PC-3 (cell line): ENCODE measurements around the gene UBE2L6. TPM values are rescaled to one million over a fixed set of nuclear protein-coding genes. Genes with fewer than 3 reads are reported as not detected.

ENCODE experiments used
- ATAC-seq: fragments of 200-7000 bp; cut with Tn5 transposase; 2 replicates; pipeline ENCODE4 v1.9.1; 2020; ENCODE audit warnings: mild to moderate bottlenecking, moderate library complexity
- BruUV-seq: library from RNA; stranded (reverse); fragments of 400-500 nt; replicated peaks from 2 replicates; lab custom pipeline; 2021; lab: Mats Ljungman, UMichigan
- CTCF ChIA-PET: fragments of 300-600 bp; sonication (Branson Sonifier 250); formaldehyde crosslinking; loops from one replicate; lab custom pipeline; 2022; ENCODE audit warnings: antibody characterized with exemption; lab: Charles Lee
- POLR2A ChIA-PET: fragments of 300-600 bp; sonication (Branson Sonifier 250); formaldehyde crosslinking; loops from one replicate; lab custom pipeline; 2022; ENCODE audit warnings: antibody characterized with exemption; ENCODE audit not compliant: unreplicated experiment; lab: Charles Lee
- DNase-seq: peaks from one replicate; pipeline ENCODE4 v3.0.0-alpha.2; 2015
- H2AFZ ChIP-seq: fragments of 300-600 bp; sonication (generic); 2 replicates; pipeline ENCODE4 v1.6.0; 2016; ENCODE audit warnings: antibody characterized with exemption, low read length
- H3F3A ChIP-seq: fragments of 300-600 bp; sonication (generic); one replicate; pipeline ENCODE4 v1.6.0; 2017; ENCODE audit warnings: antibody characterized with exemption, low read length, control low read depth, mild to moderate bottlenecking; ENCODE audit not compliant: unreplicated experiment
- H3K27ac ChIP-seq: fragments of 300-600 bp; sonication (generic); 2 replicates; pipeline ENCODE4 v1.5.1; 2016; ENCODE audit warnings: mild to moderate bottlenecking, low read length
- H3K27me3 ChIP-seq: fragments of 300-600 bp; sonication (generic); 2 replicates; pipeline ENCODE4 v1.6.1; 2016; ENCODE audit warnings: low read length, mixed read lengths
- H3K36me3 ChIP-seq: fragments of 300-600 bp; sonication (generic); 2 replicates; pipeline ENCODE4 v1.6.1; 2016; ENCODE audit warnings: low read depth, mixed run types, low read length, mixed read lengths
- H3K4me1 ChIP-seq: fragments of 300-600 bp; sonication (generic); 2 replicates; pipeline ENCODE4 v1.5.1; 2016; ENCODE audit warnings: low read length; ENCODE audit not compliant: insufficient read depth
- H3K4me2 ChIP-seq: fragments of 300-600 bp; sonication (generic); 2 replicates; pipeline ENCODE4 v1.6.0; 2016; ENCODE audit warnings: low read length
- H3K4me3 ChIP-seq: fragments of 300-600 bp; sonication (generic); 2 replicates; pipeline ENCODE4 v1.5.1; 2016; ENCODE audit warnings: mild to moderate bottlenecking, low read length, mixed read lengths
- H3K79me2 ChIP-seq: fragments of 300-600 bp; sonication (generic); 2 replicates; pipeline ENCODE4 v1.6.1; 2017; ENCODE audit warnings: low read length, mixed read lengths
- H3K9ac ChIP-seq: fragments of 300-600 bp; sonication (generic); 2 replicates; pipeline ENCODE4 v1.6.0; 2016; ENCODE audit warnings: mild to moderate bottlenecking, low read length
- H3K9me2 ChIP-seq: fragments of 300-600 bp; sonication (generic); replicated peaks from 2 replicates; pipeline ENCODE4 v1.6.1; 2016; ENCODE audit warnings: mixed run types, low read length, mixed read lengths
- H3K9me3 ChIP-seq: fragments of 300-600 bp; sonication (generic); 2 replicates; pipeline ENCODE4 v1.6.1; 2016; ENCODE audit warnings: low read length, mixed read lengths
- H4K20me1 ChIP-seq: fragments of 300-600 bp; sonication (generic); 2 replicates; pipeline ENCODE4 v1.6.1; 2016; ENCODE audit warnings: low read length, mixed read lengths
- EZH2 ChIP-seq: fragments of 300-600 bp; sonication (generic); IDR thresholded peaks from one replicate; pipeline ENCODE4 v1.6.1; 2017; ENCODE audit warnings: antibody characterized with exemption, mild to moderate bottlenecking, low read length; ENCODE audit not compliant: unreplicated experiment
- EZH2phosphoT487 ChIP-seq: fragments of 300-600 bp; sonication (generic); IDR thresholded peaks from 2 replicates; pipeline ENCODE4 v1.6.1; 2018; ENCODE audit warnings: mild to moderate bottlenecking, antibody characterized with exemption, low read length, borderline replicate concordance
- intact Hi-C: fragments of 100-400 bp; cut with micrococcal nuclease; formaldehyde crosslinking; loops from 2 replicates; pipeline ENCODE4 v1.9.0; 2023
- total RNA-seq: library from RNA; depleted of rRNA; stranded (reverse); fragments of >200 nt; gene quantifications from 2 replicates; pipeline ENCODE4 v1.2.3, GENCODE V29; 2014
- TF ChIP-seq, protein P1 (sequence below): fragments of 300-600 bp; sonication (generic); conservative IDR thresholded peaks from 2 replicates; pipeline ENCODE4 v1.5.1; 2017; ENCODE audit warnings: antibody characterized with exemption, low read depth, mild to moderate bottlenecking, low read length

UBE2L6 gene
- total RNA-seq, 1 experiment from 2014 or later = 16.5 TPM

DNA sequence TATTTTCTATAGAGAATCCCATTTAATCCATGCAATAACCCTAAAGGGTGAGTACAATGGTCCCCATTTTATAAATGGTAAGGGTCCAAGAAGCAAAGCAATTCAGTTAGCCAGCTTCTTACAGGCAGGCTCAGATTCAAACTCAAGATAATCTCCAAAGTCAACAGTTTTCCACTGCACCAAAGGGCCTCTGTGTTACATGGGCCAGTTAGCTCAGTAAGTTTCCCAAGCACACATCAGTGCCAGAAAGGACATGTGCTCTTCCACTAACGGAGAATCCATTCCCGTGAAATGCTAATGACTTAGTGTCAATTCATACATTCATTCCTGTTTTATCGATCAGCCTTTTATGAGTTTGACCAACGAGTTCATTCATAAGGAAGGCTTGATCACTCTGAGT is 63.0 kb downstream of the UBE2L6 start:
- Histone ChIP-seq H3K27ac (no peak overlapping the region), H3K79me2 (no peaks in the 10 kb centered on the region), H3K9me3 (no peaks in the 10 kb centered on the region), H4K20me1 (no peaks in the 10 kb centered on the region), H3K4me1 (peaks cover 9% of the 10 kb centered on the region; the same call in 1 of the 2 replicates), H3K9me2 (no peaks in the 10 kb centered on the region), H3K27me3 (no peaks in the 10 kb centered on the region), H2AFZ (no peak overlapping the region), H3K9ac (no peak overlapping the region), H3K36me3 (no peaks in the 10 kb centered on the region), H3F3A (no peaks in the 10 kb centered on the region), H3K4me3 (no peak overlapping the region), H3K4me2 (no peak overlapping the region)
- POLR2A ChIA-PET = no interaction called here
- intact Hi-C loops = no loop called here
- no peak for ATAC-seq
- CTCF ChIA-PET = interaction anchor here (0.7 kb wide), 1 partner anchor 155 kb away, joined by 3 read pairs; no protein-coding TSS in a partner anchor
- no peak for DNase-seq
- no TSS peak for BruUV-seq
- no peak for TF ChIP-seq EZH2phosphoT487
- TF ChIP-seq, protein P1, sequence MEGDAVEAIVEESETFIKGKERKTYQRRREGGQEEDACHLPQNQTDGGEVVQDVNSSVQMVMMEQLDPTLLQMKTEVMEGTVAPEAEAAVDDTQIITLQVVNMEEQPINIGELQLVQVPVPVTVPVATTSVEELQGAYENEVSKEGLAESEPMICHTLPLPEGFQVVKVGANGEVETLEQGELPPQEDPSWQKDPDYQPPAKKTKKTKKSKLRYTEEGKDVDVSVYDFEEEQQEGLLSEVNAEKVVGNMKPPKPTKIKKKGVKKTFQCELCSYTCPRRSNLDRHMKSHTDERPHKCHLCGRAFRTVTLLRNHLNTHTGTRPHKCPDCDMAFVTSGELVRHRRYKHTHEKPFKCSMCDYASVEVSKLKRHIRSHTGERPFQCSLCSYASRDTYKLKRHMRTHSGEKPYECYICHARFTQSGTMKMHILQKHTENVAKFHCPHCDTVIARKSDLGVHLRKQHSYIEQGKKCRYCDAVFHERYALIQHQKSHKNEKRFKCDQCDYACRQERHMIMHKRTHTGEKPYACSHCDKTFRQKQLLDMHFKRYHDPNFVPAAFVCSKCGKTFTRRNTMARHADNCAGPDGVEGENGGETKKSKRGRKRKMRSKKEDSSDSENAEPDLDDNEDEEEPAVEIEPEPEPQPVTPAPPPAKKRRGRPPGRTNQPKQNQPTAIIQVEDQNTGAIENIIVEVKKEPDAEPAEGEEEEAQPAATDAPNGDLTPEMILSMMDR = no peak
- TF ChIP-seq EZH2 = no peak

DNA sequence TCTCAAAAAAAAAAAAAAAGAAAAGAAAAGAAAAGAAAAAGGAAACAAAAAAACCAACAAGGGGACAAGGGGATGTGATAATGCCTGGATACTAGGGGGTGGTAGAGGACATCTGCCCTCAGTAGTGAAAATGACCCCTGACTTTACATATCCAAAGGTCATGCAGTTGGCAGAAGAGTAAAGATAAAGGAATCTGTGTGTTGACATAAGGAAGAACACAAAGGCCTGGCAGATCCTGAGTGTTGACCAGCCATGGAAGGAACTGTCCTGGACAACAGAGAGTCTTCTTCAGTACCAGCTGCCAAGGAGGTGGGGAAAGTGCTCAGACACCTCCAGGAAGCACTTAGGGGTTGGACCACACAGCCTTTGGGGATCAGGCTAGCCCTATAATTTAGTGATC is 64.6 kb downstream of the UBE2L6 start:
- DNase-seq = no peak
- Histone ChIP-seq H4K20me1 (no peaks in the 10 kb centered on the region), H2AFZ (no peak overlapping the region), H3K9me3 (no peaks in the 10 kb centered on the region), H3K79me2 (no peaks in the 10 kb centered on the region), H3K4me2 (no peak overlapping the region), H3K9me2 (no peaks in the 10 kb centered on the region), H3K36me3 (no peaks in the 10 kb centered on the region), H3F3A (no peaks in the 10 kb centered on the region), H3K4me3 (no peak overlapping the region), H3K9ac (no peak overlapping the region), H3K27me3 (no peaks in the 10 kb centered on the region), H3K27ac (no peak overlapping the region), H3K4me1 (peaks cover 9% of the 10 kb centered on the region; the same call in 1 of the 2 replicates)
- ATAC-seq = no peak
- TF ChIP-seq EZH2 (no peak), EZH2phosphoT487 (no peak)
- TF ChIP-seq, protein P1 = no peak
- no TSS peak for BruUV-seq
- ChIA-PET POLR2A (no interaction called here), CTCF (interaction anchor here (0.6 kb wide), 1 partner anchor 157 kb away, joined by 4 read pairs; no protein-coding TSS in a partner anchor)
- intact Hi-C loops = no loop called here

DNA sequence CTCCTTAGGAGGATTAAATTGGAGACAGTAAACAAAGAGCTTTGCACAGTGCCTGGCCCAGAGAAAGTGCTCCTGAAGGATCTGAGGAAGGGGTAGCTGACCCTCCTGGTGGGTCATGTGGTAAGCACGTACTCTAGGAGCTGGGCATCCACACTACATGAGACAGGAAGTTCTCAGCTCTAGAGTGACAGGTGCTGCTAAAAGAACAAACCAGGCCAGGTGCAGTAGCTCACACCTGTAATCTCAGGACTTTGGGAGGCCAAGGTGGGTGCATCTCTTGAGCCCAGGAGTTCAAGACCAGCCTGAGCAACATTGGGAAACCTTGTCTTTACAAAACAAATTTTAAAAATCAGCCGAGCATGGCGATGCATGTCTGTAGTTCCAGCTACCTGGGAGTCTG is 65.1 kb downstream of the UBE2L6 start:
- Histone ChIP-seq H3K9me3 (no peaks in the 10 kb centered on the region), H3K79me2 (no peaks in the 10 kb centered on the region), H3K4me2 (no peak overlapping the region), H2AFZ (no peak overlapping the region), H3K27me3 (no peaks in the 10 kb centered on the region), H3K4me3 (no peak overlapping the region), H3K27ac (no peak overlapping the region), H3K9me2 (no peaks in the 10 kb centered on the region), H3K9ac (no peak overlapping the region), H3K4me1 (peaks cover 9% of the 10 kb centered on the region; the same call in 1 of the 2 replicates), H3F3A (no peaks in the 10 kb centered on the region), H3K36me3 (no peaks in the 10 kb centered on the region), H4K20me1 (no peaks in the 10 kb centered on the region)
- TF ChIP-seq, protein P1 = no peak
- TF ChIP-seq EZH2phosphoT487 (no peak), EZH2 (no peak)
- intact Hi-C loops = no loop called here
- ATAC-seq (no peak), DNase-seq (no peak)
- ChIA-PET POLR2A (no interaction called here), CTCF (interaction anchor here (0.7 to 1.0 kb wide), 3 partner anchors 9 to 157 kb away, joined by 4 to 6 read pairs (median 4); no protein-coding TSS in a partner anchor)
- no TSS peak for BruUV-seq
